Measurements from ENCODE around the gene ZNF341. TPM values are rescaled to one million over a fixed set of nuclear protein-coding genes. Genes with fewer than 3 reads are reported as not detected.
"Not testable (repeated sequence)": the region's sequence is repeated elsewhere in the genome, so short reads cannot be mapped to it uniquely, and the experiment has no call there.

Gene ZNF341
- total RNA-seq: 1 to 10 TPM; 1.8 to 2.0 TPM
- long read RNA-seq, donor 1, partial matches to known transcripts: 1 of 2 reads
- long read RNA-seq, donor 1, other reads (novel, unspliced or antisense): 0 of 2 reads
- long read RNA-seq, donor 2, partial matches to known transcripts: 3 of 3 reads
- long read RNA-seq, donor 2, other reads (novel, unspliced or antisense): 0 of 3 reads

- DNase-seq (ENCODE audit: low spot score): peak; percentile 97
- intact Hi-C loops (cut with DNase I): loop anchor here in 1 of 2 donors (5.0 kb wide), 1 partner anchor 64 kb away; the partner anchor contains the start of gene ACTL10
Measured at GRCh38 chr20:33731693-33732165, at the start of gene ZNF341. TSS of gene ZNF341 (plus strand) at chr20:33731996. CDS start at chr20:33732022, 26 bp downstream.

DNA sequence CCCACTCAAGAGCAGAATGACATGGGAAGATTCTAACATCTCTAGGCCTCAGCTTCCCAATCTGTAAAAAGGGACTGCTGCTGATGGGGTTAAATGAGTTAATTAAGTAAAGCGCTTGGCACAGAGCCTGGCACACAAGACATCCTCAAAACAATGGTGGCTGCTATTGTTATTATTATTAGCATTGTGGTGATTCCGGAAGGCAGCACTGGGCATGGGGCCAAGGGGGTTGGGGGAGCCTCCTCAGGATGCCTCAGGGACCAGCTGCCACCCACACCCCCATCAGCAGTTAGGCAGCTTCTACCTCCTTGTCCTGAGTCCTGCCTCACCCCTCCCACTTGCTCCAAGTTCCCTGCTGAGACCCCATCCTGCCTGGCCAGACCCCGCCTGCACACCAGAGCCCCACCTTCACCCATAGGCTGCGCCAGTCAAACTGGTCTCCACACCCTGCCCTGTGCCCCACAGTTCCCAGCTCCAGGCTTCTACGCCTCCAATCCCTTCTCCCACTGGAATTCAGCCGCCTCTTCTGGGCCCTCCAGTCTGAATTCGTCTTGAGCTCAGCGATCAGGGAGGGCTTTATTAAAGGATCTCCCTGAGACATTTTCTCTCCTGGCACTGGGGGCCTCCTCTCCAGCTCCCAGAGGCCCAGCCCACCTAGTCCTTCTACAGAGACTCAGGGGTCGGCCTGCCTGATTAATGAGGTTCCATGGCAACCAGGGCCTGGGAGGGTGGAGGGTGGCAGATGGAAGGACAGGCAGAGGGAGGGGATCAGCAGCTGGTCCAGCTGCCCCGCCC, 47.1 kb upstream of the ZNF341 start:
- intact Hi-C loops (cut with DNase I): no loop called here
- no peak for DNase-seq (ENCODE audit: low spot score)

GRCh38 chr20:33685328-33686099, 46.3 kb upstream of the ZNF341 start:
- intact Hi-C loops (cut with DNase I): no loop called here
- no peak for DNase-seq (ENCODE audit: low spot score)

GRCh38 chr20:33686100-33686983, 45.5 kb upstream of the ZNF341 start, which contains the start of gene E2F1:
TSS of gene E2F1 (minus strand) at chr20:33686385. CDS start at chr20:33686264, 121 bp downstream.
- intact Hi-C loops (cut with DNase I): no loop called here
- peak; percentile 99 for DNase-seq (ENCODE audit: low spot score)

DNA sequence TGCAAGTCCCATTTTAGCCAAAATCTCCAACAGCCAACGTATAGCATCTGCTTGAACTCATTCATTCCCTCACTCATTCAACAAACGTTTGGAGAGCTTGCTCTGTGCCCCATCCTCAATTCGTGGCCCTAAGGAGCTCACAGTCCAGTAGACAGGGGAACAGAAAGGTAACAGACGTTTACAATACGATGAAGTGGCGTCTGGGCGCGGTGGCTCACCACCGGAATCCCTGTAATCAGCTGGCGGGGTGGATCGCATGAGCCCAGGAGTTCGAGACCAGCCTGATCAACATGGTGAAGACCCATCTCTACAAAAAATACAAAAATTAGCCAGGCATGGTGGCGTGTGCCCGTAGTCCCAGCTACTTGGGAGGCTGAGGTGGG, 44.8 kb upstream of the ZNF341 start:
- intact Hi-C loops (cut with DNase I): no loop called here
- DNase-seq (ENCODE audit: low spot score): no peak

- DNase-seq (ENCODE audit: low spot score): no peak
- intact Hi-C loops (cut with DNase I): no loop called here
Measured at GRCh38 chr20:33687370-33687915, 44.4 kb upstream of the ZNF341 start.

DNA sequence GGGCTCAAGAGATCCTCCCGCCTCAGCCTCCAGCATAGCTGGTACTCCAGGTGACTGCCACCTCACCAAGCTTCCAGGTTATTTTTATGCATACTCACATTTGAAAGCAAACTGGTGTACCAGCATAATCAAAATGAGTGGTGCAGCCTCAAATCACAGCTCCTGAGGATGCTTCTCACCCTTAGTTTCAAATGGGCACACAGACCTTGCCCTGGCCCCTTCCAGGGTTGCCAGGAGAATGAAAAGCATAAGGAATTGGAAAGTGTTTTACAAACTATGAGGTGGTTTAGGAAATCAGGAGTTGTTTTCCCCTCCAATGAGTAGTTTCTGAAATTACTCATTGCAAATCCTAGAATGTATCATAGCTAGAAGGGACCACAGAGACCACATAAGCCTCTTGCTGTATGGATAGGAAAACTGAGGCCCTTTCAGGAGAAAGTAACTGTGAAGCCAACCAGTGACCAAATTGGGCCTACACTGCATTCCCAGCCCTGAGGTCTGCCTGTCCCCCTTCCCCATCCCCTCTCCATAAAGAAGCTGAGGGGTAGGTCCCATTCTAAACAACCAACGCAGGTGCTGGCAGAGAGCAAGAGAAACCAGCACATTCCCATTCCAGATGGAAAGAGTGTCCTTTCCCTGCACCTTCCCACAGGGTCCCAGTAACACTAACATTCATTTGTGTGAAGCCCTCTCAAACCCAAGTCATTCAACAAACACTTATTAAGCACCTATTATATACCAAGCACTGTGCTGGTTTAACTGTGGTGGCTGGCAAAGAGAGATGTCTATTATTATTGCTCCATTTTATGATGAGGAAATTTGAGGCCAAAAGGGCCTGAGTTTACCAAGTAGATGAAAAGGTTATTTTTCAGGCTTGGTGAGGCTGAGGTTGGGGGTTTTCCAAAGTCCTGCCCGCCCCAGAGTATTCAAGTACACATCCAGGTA, 43.5 kb upstream of the ZNF341 start:
- DNase-seq (ENCODE audit: low spot score): no peak
- intact Hi-C loops (cut with DNase I): no loop called here

- no peak for DNase-seq (ENCODE audit: low spot score)
- intact Hi-C loops (cut with DNase I): no loop called here
Measured at GRCh38 chr20:33688938-33689424, 42.8 kb upstream of the ZNF341 start.

- intact Hi-C loops (cut with DNase I): no loop called here
- no peak for DNase-seq (ENCODE audit: low spot score)
Measured at GRCh38 chr20:33689493-33689892, 42.3 kb upstream of the ZNF341 start.

DNA sequence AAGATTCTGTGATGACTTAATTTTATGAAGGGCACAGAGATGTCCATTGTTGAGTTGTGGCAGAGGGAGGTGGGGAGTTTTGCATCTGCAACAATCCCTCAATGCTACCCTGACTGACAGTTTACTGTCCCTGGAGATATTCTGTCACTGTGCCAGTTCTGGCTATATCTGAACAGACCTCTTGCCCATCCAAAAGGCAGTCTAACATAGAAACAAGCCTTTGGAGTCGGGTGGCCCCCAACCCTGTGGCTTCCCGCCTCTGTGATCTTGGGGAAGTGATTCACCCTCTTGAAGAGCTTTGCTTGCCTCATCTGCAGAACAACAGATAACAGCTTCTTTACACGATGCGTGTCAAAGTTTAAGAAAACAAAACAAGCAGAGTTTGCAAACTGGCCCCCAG, 41.8 kb upstream of the ZNF341 start:
- DNase-seq (ENCODE audit: low spot score): no peak
- intact Hi-C loops (cut with DNase I): no loop called here

- DNase-seq (ENCODE audit: low spot score): no peak
- intact Hi-C loops (cut with DNase I): no loop called here
Measured at GRCh38 chr20:33693289-33693688, 38.5 kb upstream of the ZNF341 start.

DNA sequence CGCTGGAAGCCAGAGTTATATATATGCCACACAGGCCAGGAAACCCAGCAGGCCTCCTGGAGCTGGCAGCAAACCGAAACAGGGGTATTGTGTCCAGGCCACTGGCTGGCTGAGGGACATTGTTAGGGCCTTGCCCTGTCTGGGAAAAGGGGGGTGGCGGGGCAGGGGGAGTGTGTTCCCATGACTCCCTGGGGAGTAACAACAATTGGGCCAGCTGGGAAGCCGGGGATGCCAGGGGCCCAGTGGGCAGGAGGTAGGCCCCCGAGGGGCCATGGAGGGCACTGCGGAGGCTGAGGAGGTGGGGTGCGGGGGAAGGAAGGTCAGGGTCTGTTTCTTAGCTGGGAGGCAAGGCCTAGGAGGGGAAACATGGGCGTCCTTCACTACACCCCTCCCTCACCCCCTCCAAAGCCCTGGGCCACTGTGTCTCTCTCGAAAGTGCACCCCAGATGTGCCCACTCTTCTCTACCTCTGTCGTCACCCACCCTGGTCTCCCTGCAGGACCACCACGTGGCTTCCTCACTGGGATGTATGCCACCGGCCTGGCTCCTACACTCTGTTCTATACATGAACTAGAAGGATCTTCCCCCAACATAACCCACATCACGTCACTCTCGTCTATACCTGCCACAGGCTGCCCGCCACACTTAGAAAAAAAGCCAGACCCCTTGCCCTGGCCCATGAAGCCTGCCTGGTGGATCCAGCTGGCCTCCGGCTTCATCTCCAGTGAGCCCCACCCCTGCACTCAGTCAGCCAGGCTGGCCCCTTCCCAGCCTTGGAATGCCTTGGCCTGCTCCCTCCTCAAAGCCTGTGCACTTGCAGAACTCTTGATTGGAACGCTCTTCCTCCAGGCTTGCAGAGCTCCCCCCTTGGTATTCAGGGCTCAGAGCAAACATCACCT, 37.8 kb upstream of the ZNF341 start:
- intact Hi-C loops (cut with DNase I): no loop called here
- peak; percentile 86 for DNase-seq (ENCODE audit: low spot score)

DNA sequence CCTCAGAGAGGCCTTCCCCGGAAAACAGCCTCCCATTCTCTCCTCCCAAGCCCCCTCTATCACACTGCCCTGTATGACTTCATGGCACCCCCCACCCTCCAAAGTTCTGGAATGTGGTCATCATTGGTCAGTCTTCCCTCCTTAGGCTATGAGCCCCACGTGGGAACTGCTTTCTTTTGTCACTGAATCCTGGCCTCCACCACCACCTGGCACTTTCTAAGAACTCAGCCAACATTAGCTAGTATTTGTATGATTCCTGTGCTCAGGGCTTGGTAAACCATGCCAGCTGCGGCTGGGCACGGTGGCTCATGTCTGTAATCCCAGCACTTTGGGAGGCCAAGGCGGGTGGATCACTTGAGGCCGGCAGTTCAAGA, 37.2 kb upstream of the ZNF341 start:
- no peak for DNase-seq (ENCODE audit: low spot score)
- intact Hi-C loops (cut with DNase I): no loop called here

GRCh38 chr20:33696448-33696847, 35.3 kb upstream of the ZNF341 start:
- no peak for DNase-seq (ENCODE audit: low spot score)
- intact Hi-C loops (cut with DNase I): no loop called here

DNA sequence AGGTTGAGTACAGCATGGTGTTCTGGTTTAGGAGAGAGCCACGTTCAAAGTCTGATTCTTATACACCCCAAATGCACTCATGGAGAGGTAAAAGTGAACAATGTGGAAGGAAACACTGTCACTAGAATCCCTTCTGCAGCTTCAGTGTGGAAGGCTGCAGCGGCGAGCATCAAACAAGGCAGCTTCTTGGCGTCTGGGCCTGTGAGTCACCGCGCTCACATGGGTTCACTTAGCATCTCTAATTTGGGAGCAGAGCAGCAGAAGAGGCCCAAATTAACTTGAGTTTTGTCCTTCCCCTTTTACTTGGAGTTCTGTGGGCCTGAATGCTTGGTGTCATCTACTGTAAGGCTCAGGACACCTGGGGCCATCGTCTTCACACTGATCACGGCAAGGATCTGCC, 34.7 kb upstream of the ZNF341 start:
- DNase-seq (ENCODE audit: low spot score): peak; percentile 92
- intact Hi-C loops (cut with DNase I): no loop called here

GRCh38 chr20:33698966-33699365, 32.8 kb upstream of the ZNF341 start:
- DNase-seq (ENCODE audit: low spot score); intact Hi-C loops (cut with DNase I): not testable (repeated sequence)

Measured in posterior vena cava (tissue), 2 donors.